Endothelial cell of umbilical vein (primary cell): ENCODE measurements around the gene MARCHF7.

Experiments
- CTCF ChIP-seq, 2 donors: IDR thresholded peaks; 1 replicate in 1 of 2; 2 replicates in 1 of 2; pipeline ENCODE4 v1.5.1; 2011; ENCODE audit warnings: low read length in 2 of 2, mild to moderate bottlenecking in 2 of 2, moderate library complexity in 2 of 2, control low read depth in 1 of 2, inconsistent platforms in 1 of 2, low read depth in 1 of 2; ENCODE audit not compliant: insufficient read depth in 1 of 2; ENCODE audit errors: extremely low read depth in 1 of 2
- EZH2 ChIP-seq: IDR thresholded peaks from 2 replicates; pipeline ENCODE4 v1.6.1; 2012; ENCODE audit warnings: borderline replicate concordance, low read depth, mild to moderate bottlenecking, moderate library complexity, low read length, inconsistent platforms; ENCODE audit not compliant: severe bottlenecking
- FOS ChIP-seq: IDR thresholded peaks from 2 replicates; pipeline ENCODE4 v1.6.1; 2011; ENCODE audit warnings: mild to moderate bottlenecking, low read length, moderate library complexity, borderline replicate concordance; ENCODE audit not compliant: insufficient read depth
- GATA2 ChIP-seq: IDR thresholded peaks from 2 replicates; pipeline ENCODE4 v1.7.0; 2011; ENCODE audit warnings: low read depth, mild to moderate bottlenecking, moderate library complexity, mixed read lengths, low read length; ENCODE audit not compliant: insufficient read length, insufficient read depth
- MYC ChIP-seq: IDR thresholded peaks from one replicate; pipeline ENCODE4 v1.6.1; 2011; ENCODE audit warnings: mild to moderate bottlenecking, low read depth, low read length
- POLR2A ChIP-seq: IDR thresholded peaks from 2 replicates; pipeline ENCODE4 v1.6.1; 2012; ENCODE audit warnings: low read depth, mild to moderate bottlenecking, control low read depth, low read length
- POLR2AphosphoS5 ChIP-seq: IDR thresholded peaks from 2 replicates; pipeline ENCODE4 v1.6.1; 2012; ENCODE audit warnings: low read depth, mild to moderate bottlenecking, control low read depth, low read length, moderate library complexity; ENCODE audit not compliant: insufficient read depth

DNA sequence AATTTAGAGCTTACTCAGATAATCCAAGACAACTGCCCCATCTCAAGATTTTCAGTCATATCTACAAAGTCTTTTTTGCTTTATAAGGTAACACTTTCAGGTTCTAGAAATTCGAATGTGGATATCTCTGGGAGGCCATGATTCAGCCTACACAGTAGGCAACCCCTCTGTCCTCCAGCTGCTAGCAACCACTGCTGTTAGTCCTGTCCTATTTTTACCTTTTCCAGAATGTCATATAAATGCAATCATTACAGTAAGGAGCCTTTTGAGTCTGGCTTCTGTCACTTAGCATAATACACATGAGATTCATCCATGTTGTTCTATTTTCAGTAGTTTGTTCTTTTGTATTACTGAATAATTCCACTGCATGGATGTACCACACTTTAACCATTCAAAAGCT, 28.5 kb upstream of the MARCHF7 start:
- TF ChIP-seq POLR2A (no peak), CTCF (IDR thresholded peaks at IDR 0.05; ENCODE audit: extremely low read depth in 1 of 2, insufficient read depth in 1 of 2, low read depth in 1 of 2, low read length in 2 of 2) (no peak), GATA2 (no peak), POLR2AphosphoS5 (no peak), FOS (no peak), MYC (no peak), EZH2 (no peak)
